Fibroblast of skin of abdomen (primary cell): ENCODE data around the gene MYLK4.

Experiments used
- DNase-seq: peaks from one replicate; pipeline ENCODE4 v3.0.0-alpha.2; 2013

Gene MYLK4

GRCh38 chr6:2755456-2755855 lies 4.7 kb upstream of the MYLK4 start:
- DNase-seq = no peak

- DNase-seq = no peak
Observed at GRCh38 chr6:2754911-2755310, 4.2 kb upstream of the MYLK4 start.

GRCh38 chr6:2754393-2754792 lies 3.7 kb upstream of the MYLK4 start:
- no peak for DNase-seq

- no peak for DNase-seq
Observed at GRCh38 chr6:2753743-2754142, 3.0 kb upstream of the MYLK4 start.

GRCh38 chr6:2753110-2753489 lies 2.4 kb upstream of the MYLK4 start:
- no peak for DNase-seq

- DNase-seq = no peak
Observed at GRCh38 chr6:2752477-2753109, 1.9 kb upstream of the MYLK4 start.

- DNase-seq = no peak
Observed at GRCh38 chr6:2751871-2752270, 1.1 kb upstream of the MYLK4 start.

GRCh38 chr6:2749969-2750600 lies 637 bp downstream of the MYLK4 start:
- DNase-seq = peak; percentile 65

GRCh38 chr6:2748183-2748582 lies 2.5 kb downstream of the MYLK4 start:
- no peak for DNase-seq

- no peak for DNase-seq
Observed at GRCh38 chr6:2746557-2747061, 4.1 kb downstream of the MYLK4 start.

- no peak for DNase-seq
Observed at GRCh38 chr6:2745246-2745645, 5.5 kb downstream of the MYLK4 start.

- DNase-seq = no peak
Observed at GRCh38 chr6:2744778-2745177, 5.9 kb downstream of the MYLK4 start.

- no peak for DNase-seq
Observed at GRCh38 chr6:2744209-2744771, 6.4 kb downstream of the MYLK4 start.

GRCh38 chr6:2743280-2744208 lies 7.2 kb downstream of the MYLK4 start:
- no peak for DNase-seq

- DNase-seq = no peak
Observed at GRCh38 chr6:2741756-2742155, 9.0 kb downstream of the MYLK4 start.

GRCh38 chr6:2740581-2740980 lies 10.1 kb downstream of the MYLK4 start:
- no peak for DNase-seq

- DNase-seq = peak; percentile 47
Observed at GRCh38 chr6:2739335-2739734, 11.4 kb downstream of the MYLK4 start.

- peak; percentile 55 for DNase-seq
Observed at GRCh38 chr6:2738373-2738979, 12.2 kb downstream of the MYLK4 start.

GRCh38 chr6:2737885-2738284 lies 12.8 kb downstream of the MYLK4 start:
- no peak for DNase-seq

GRCh38 chr6:2734488-2735166 lies 16.1 kb downstream of the MYLK4 start:
- DNase-seq = no peak

GRCh38 chr6:2733736-2734480 lies 16.8 kb downstream of the MYLK4 start:
- no peak for DNase-seq
